IMR-90 (cell line): Measurements from ENCODE around the gene PSPH. TPM values are rescaled to one million over a fixed set of nuclear protein-coding genes. Genes with fewer than 3 reads are reported as not detected.

Source experiments
- ATAC-seq: fragments of 200-7000 bp; cut with Tn5 transposase; 2 replicates; pipeline ENCODE4 v1.9.1; 2020; ENCODE audit warnings: low read depth, mild to moderate bottlenecking, moderate library complexity
- BruUV-seq: library from RNA; stranded (reverse); fragments of 400-500 nt; replicated peaks from 2 replicates; lab custom pipeline; 2021; lab: Mats Ljungman, UMichigan
- CTCF ChIA-PET: fragments of 300-600 bp; formaldehyde crosslinking; extraction: SDS; loops from one replicate; lab custom pipeline; 2021; ENCODE audit warnings: antibody characterized with exemption; lab: Yijun Ruan, JAX
- POLR2A ChIA-PET: fragments of 300-600 bp; sonication (Branson Sonifier 250); formaldehyde crosslinking; loops from one replicate; lab custom pipeline; 2022; ENCODE audit warnings: antibody characterized with exemption; ENCODE audit not compliant: unreplicated experiment; lab: Charles Lee
- DNase-seq: peaks from one replicate; pipeline ENCODE4 v3.0.0; 2013
- H2AFZ ChIP-seq: replicated peaks from 2 replicates; pipeline ENCODE3; 2013; ENCODE audit warnings: low read length, mild to moderate bottlenecking; ENCODE audit not compliant: poor library complexity
- H2AK5ac ChIP-seq: 2 replicates; pipeline ENCODE4 v1.6.1; 2013; ENCODE audit warnings: low read depth, low read length, inconsistent platforms
- H2AK9ac ChIP-seq: replicated peaks from 2 replicates; pipeline ENCODE3; 2013; ENCODE audit warnings: mild to moderate bottlenecking, low read depth, low read length, moderate library complexity; ENCODE audit not compliant: poor library complexity
- H2BK120ac ChIP-seq: 2 replicates; pipeline ENCODE4 v1.6.1; 2013; ENCODE audit warnings: low read depth, low read length, inconsistent platforms
- H2BK15ac ChIP-seq: 3 replicates; pipeline ENCODE4 v1.6.1; 2013; ENCODE audit warnings: low read depth, low read length, inconsistent platforms
- H2BK20ac ChIP-seq: 2 replicates; pipeline ENCODE4 v1.6.1; 2013; ENCODE audit warnings: low read depth, mild to moderate bottlenecking, inconsistent platforms, low read length, moderate library complexity
- H2BK5ac ChIP-seq: 2 replicates; pipeline ENCODE4 v1.6.1; 2013; ENCODE audit warnings: mild to moderate bottlenecking, low read depth, low read length, inconsistent platforms; ENCODE audit not compliant: poor library complexity, severe bottlenecking
- H3K14ac ChIP-seq: replicated peaks from 2 replicates; pipeline ENCODE4 v1.6.1; 2013; ENCODE audit warnings: low read depth, low read length, inconsistent platforms
- H3K18ac ChIP-seq: 2 replicates; pipeline ENCODE4 v1.6.1; 2013; ENCODE audit warnings: low read depth, low read length, control low read depth
- H3K23ac ChIP-seq: 2 replicates; pipeline ENCODE4 v1.6.1; 2013; ENCODE audit warnings: low read depth, low read length, inconsistent platforms
- H3K27ac ChIP-seq: 2 replicates; pipeline ENCODE4 v1.5.1; 2013; ENCODE audit warnings: mild to moderate bottlenecking, control low read depth, low read length; ENCODE audit not compliant: insufficient read depth
- H3K27me3 ChIP-seq: 2 replicates; pipeline ENCODE4 v1.6.1; 2013; ENCODE audit warnings: low read length; ENCODE audit not compliant: control insufficient read depth, insufficient read depth
- H3K36me3 ChIP-seq: 2 replicates; pipeline ENCODE4 v1.6.1; 2013; ENCODE audit warnings: low read length, mixed read lengths; ENCODE audit not compliant: control insufficient read depth, insufficient read depth
- H3K4ac ChIP-seq: 2 replicates; pipeline ENCODE4 v1.6.1; 2013; ENCODE audit warnings: low read depth, low read length, inconsistent platforms
- H3K4me1 ChIP-seq: 2 replicates; pipeline ENCODE4 v1.6.1; 2013; ENCODE audit warnings: low read length, mixed read lengths; ENCODE audit not compliant: control insufficient read depth, insufficient read depth
- H3K4me2 ChIP-seq: 2 replicates; pipeline ENCODE4 v1.6.1; 2013; ENCODE audit warnings: low read depth, mild to moderate bottlenecking, control low read depth, low read length, moderate library complexity
- H3K4me3 ChIP-seq: 2 replicates; pipeline ENCODE4 v1.5.1; 2013; ENCODE audit warnings: low read depth, mild to moderate bottlenecking, control low read depth, low read length, moderate library complexity; ENCODE audit not compliant: insufficient read depth
- H3K56ac ChIP-seq: 2 replicates; pipeline ENCODE4 v1.6.1; 2013; ENCODE audit warnings: low read length, inconsistent platforms; ENCODE audit not compliant: insufficient read depth; ENCODE audit errors: extremely low read depth
- H3K79me1 ChIP-seq, 2 experiments: 2 replicates each; pipeline ENCODE4 v1.6.1; 2013; ENCODE audit warnings: low read length in 2 of 2, inconsistent platforms in 1 of 2, low read depth in 1 of 2
- H3K9ac ChIP-seq: 2 replicates; pipeline ENCODE4 v1.6.1; 2013; ENCODE audit warnings: low read depth, low read length, control low read depth
- H3K9me1 ChIP-seq: 2 replicates; pipeline ENCODE4 v1.6.1; 2013; ENCODE audit warnings: low read length, inconsistent platforms; ENCODE audit not compliant: insufficient read depth
- H3K9me3 ChIP-seq: 2 replicates; pipeline ENCODE4 v1.6.1; 2013; ENCODE audit warnings: low read length; ENCODE audit not compliant: control insufficient read depth, insufficient read depth
- H4K20me1 ChIP-seq: 2 replicates; pipeline ENCODE4 v1.6.1; 2013; ENCODE audit warnings: low read length, inconsistent platforms; ENCODE audit not compliant: insufficient read depth
- H4K5ac ChIP-seq: 2 replicates; pipeline ENCODE4 v1.6.1; 2013; ENCODE audit warnings: mild to moderate bottlenecking, low read depth, low read length, control low read depth
- H4K8ac ChIP-seq, 2 experiments: 2 replicates each; pipeline ENCODE4 v1.6.1; 2013; ENCODE audit warnings: low read depth in 2 of 2, low read length in 2 of 2, control low read depth in 1 of 2, inconsistent platforms in 1 of 2
- H4K91ac ChIP-seq: 2 replicates; pipeline ENCODE4 v1.6.1; 2013; ENCODE audit warnings: low read depth, low read length, inconsistent platforms; ENCODE audit not compliant: insufficient read depth
- BHLHE40 ChIP-seq: fragments of 150-350 bp; IDR thresholded peaks from 2 replicates; pipeline ENCODE4 v1.6.1; 2016; ENCODE audit warnings: mild to moderate bottlenecking, low read depth, low read length
- CEBPB ChIP-seq: IDR thresholded peaks from 2 replicates; pipeline ENCODE4 v1.6.1; 2012; ENCODE audit warnings: low read depth, low read length, improper control_type of control experiment
- CHD1 ChIP-seq: IDR thresholded peaks from 2 replicates; pipeline ENCODE4 v1.6.1; 2012; ENCODE audit warnings: low read depth, low read length, improper control_type of control experiment
- FOS ChIP-seq: fragments of 150-350 bp; IDR thresholded peaks from 2 replicates; pipeline ENCODE4 v1.6.1; 2016; ENCODE audit warnings: low read depth, low read length
- MAFK ChIP-seq: IDR thresholded peaks from 2 replicates; pipeline ENCODE4 v1.6.1; 2012; ENCODE audit warnings: low read depth, low read length, improper control_type of control experiment
- MAZ ChIP-seq: IDR thresholded peaks from 2 replicates; pipeline ENCODE4 v1.6.1; 2012; ENCODE audit warnings: low read depth, mild to moderate bottlenecking, low read length, improper control_type of control experiment, moderate library complexity, borderline replicate concordance
- NFE2L2 ChIP-seq: fragments of 150-350 bp; IDR thresholded peaks from 2 replicates; pipeline ENCODE4 v1.6.1; 2016; ENCODE audit warnings: low read depth, mild to moderate bottlenecking, low read length
- POLR2A ChIP-seq: IDR thresholded peaks from 2 replicates; pipeline ENCODE4 v1.6.1; 2012; ENCODE audit warnings: mild to moderate bottlenecking, low read depth, low read length
- RFX5 ChIP-seq: IDR thresholded peaks from 2 replicates; pipeline ENCODE4 v1.8.0; 2012; ENCODE audit warnings: low read depth, mild to moderate bottlenecking, low read length, moderate library complexity
- SMC3 ChIP-seq: fragments of 150-350 bp; IDR thresholded peaks from 2 replicates; pipeline ENCODE4 v1.6.1; 2016; ENCODE audit warnings: low read depth, mild to moderate bottlenecking, antibody characterized with exemption, low read length, moderate library complexity
- WGBS, 2 experiments: methylation state at CpG; one replicate each; pipeline versions ENCODE4 v1.1.5 to v1.1.7; 2013; ENCODE audit warnings: missing lambda C conversion rate in 2 of 2; ENCODE audit not compliant: insufficient read length in 1 of 2; ENCODE audit errors: extremely low coverage in 2 of 2; 5-methylcytosine and 5-hydroxymethylcytosine counted together
- dilution Hi-C: fragments of 300-500 bp; cut with HindIII; formaldehyde crosslinking; loops from one replicate; pipeline ENCODE4 v1.14.3; 2018; ENCODE audit warnings: low sequenced_read_pairs; ENCODE audit not compliant: unreplicated experiment
- in situ Hi-C: fragments of 300-500 bp; cut with MboI; formaldehyde crosslinking; loops from 3 replicates; pipeline ENCODE4 v1.14.3; 2019; ENCODE audit warnings: low sequenced_read_pairs, inconsistent platforms, mixed read lengths
- intact Hi-C: fragments of 100-400 bp; cut with micrococcal nuclease; formaldehyde crosslinking; loops from 2 replicates; pipeline ENCODE4 v1.10.0; 2022
- polyA plus RNA-seq, 3 experiments: library from polyadenylated mRNA; depleted of rRNA; stranded (reverse); fragments of >200 nt; gene quantifications; 2 replicates each; pipeline ENCODE4 v1.2.3, GENCODE V29; 2012; ENCODE audit warnings: low replicate concordance in 1 of 3
- total RNA-seq: library from RNA; depleted of rRNA; stranded (reverse); fragments of >200 nt; gene quantifications from 2 replicates; pipeline ENCODE4 v1.2.3, GENCODE V29; 2012
- TF ChIP-seq, protein P1 (sequence below): fragments of 150-350 bp; IDR thresholded peaks from 2 replicates; pipeline ENCODE4 v1.6.1; 2016; ENCODE audit warnings: low read depth, mild to moderate bottlenecking, low read length, moderate library complexity, borderline replicate concordance
- TF ChIP-seq, protein P2 (sequence below): conservative IDR thresholded peaks from 2 replicates; pipeline ENCODE4 v1.5.1; 2012; ENCODE audit warnings: mild to moderate bottlenecking, low read depth, low read length, improper control_type of control experiment
- TF ChIP-seq, protein P3 (sequence below): fragments of 150-350 bp; IDR thresholded peaks from 2 replicates; pipeline ENCODE4 v1.6.1; 2017; ENCODE audit warnings: mild to moderate bottlenecking, antibody characterized with exemption, low read length, low read depth

The PSPH gene
- total and polyA plus RNA-seq, 2 of the 4 experiments (the other 2 are of a cell fraction) = 31.8 to 48.4 TPM

DNA sequence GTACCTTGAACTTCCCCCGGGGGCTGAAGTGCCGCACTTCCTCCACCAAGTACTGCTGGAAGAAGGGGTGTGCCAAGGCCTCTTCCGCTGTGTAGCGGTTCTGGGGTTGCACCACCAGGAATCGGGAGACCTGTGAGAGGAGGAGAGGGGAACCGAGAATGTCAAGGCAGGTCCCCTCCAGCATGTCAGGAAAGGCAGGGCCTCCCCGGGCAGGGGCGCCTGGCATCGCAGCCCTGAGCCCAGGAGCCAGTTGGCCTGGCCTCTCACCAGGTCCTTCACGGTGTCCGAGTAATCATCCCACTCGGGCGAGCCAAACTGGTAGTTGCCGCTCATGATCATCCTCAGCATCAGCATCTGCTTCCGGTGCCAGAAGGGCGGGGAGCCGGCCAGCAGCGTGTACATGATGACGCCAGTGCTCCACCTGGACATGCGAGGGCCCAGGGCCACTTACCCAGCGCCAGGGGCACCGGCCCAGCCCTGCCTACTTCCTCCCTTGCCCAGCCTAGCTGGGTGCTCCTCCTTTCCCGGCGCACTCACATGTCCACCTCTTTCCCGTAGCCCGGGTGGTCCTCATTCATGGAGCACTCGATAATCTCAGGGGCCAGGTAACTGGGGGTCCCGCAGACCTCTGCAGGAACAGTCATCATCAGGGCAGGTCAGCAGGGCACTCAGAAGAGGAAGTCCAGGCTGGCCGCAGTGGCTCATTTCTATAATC, 30.5 kb upstream of the PSPH start:
- no peak for ATAC-seq

More for the DNA sequence above, 30.5 kb upstream of the PSPH start:
- no peak overlapping the region for H3K4me2 ChIP-seq
- no peaks in the 10 kb centered on the region for H3K9me3 ChIP-seq
- BruUV-seq = no TSS peak
- H4K8ac ChIP-seq = no peak overlapping the region
- no peak overlapping the region for H3K4ac ChIP-seq
- H3K9ac ChIP-seq = no peak overlapping the region
- H3K56ac ChIP-seq = no peak overlapping the region
- peaks cover 7% of the 10 kb centered on the region for H3K4me1 ChIP-seq
- no peak overlapping the region for H2AK9ac ChIP-seq
- dilution Hi-C loops = no loop called here
- no peak for DNase-seq
- no peak overlapping the region for H3K18ac ChIP-seq
- POLR2A ChIA-PET = no interaction called here
- H3K23ac ChIP-seq = no peak overlapping the region
- no peak for TF ChIP-seq SMC3
- TF ChIP-seq NFE2L2 = no peak
- no peak for TF ChIP-seq POLR2A
- TF ChIP-seq CEBPB = no peak
- no peak for TF ChIP-seq MAZ
- TF ChIP-seq RFX5 = no peak
- TF ChIP-seq, protein P1, sequence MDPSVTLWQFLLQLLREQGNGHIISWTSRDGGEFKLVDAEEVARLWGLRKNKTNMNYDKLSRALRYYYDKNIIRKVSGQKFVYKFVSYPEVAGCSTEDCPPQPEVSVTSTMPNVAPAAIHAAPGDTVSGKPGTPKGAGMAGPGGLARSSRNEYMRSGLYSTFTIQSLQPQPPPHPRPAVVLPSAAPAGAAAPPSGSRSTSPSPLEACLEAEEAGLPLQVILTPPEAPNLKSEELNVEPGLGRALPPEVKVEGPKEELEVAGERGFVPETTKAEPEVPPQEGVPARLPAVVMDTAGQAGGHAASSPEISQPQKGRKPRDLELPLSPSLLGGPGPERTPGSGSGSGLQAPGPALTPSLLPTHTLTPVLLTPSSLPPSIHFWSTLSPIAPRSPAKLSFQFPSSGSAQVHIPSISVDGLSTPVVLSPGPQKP = no peak
- TF ChIP-seq, protein P2, sequence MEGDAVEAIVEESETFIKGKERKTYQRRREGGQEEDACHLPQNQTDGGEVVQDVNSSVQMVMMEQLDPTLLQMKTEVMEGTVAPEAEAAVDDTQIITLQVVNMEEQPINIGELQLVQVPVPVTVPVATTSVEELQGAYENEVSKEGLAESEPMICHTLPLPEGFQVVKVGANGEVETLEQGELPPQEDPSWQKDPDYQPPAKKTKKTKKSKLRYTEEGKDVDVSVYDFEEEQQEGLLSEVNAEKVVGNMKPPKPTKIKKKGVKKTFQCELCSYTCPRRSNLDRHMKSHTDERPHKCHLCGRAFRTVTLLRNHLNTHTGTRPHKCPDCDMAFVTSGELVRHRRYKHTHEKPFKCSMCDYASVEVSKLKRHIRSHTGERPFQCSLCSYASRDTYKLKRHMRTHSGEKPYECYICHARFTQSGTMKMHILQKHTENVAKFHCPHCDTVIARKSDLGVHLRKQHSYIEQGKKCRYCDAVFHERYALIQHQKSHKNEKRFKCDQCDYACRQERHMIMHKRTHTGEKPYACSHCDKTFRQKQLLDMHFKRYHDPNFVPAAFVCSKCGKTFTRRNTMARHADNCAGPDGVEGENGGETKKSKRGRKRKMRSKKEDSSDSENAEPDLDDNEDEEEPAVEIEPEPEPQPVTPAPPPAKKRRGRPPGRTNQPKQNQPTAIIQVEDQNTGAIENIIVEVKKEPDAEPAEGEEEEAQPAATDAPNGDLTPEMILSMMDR = no peak
- TF ChIP-seq FOS = no peak
- TF ChIP-seq CHD1 = no peak
- no peak for TF ChIP-seq BHLHE40
- TF ChIP-seq MAFK = no peak
- TF ChIP-seq, protein P3, sequence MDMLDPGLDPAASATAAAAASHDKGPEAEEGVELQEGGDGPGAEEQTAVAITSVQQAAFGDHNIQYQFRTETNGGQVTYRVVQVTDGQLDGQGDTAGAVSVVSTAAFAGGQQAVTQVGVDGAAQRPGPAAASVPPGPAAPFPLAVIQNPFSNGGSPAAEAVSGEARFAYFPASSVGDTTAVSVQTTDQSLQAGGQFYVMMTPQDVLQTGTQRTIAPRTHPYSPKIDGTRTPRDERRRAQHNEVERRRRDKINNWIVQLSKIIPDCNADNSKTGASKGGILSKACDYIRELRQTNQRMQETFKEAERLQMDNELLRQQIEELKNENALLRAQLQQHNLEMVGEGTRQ = no peak
- H4K5ac ChIP-seq = no peak overlapping the region
- no peak overlapping the region for H3K27ac ChIP-seq
- intact Hi-C loops = no loop called here
- H4K20me1 ChIP-seq = no peaks in the 10 kb centered on the region
- no peak overlapping the region for H3K4me3 ChIP-seq
- H3K9me1 ChIP-seq = 0 out of 2 replicates have a peak, but pooled peaks cover 3% of the 10 kb centered on the region
- CTCF ChIA-PET = no interaction called here
- peaks cover 23% of the 10 kb centered on the region; the same call in 1 of the 2 replicates for H3K36me3 ChIP-seq
- WGBS, 2 experiments = 95% methylated on average over 25 of the region's 29 CpGs; no CpG with 5 or more reads in 1 of the 2 experiments
- H2BK20ac ChIP-seq = no peak overlapping the region
- H3K14ac ChIP-seq = no peak overlapping the region
- H3K79me1 ChIP-seq = 0 out of 4 replicates have a peak, but pooled peaks cover 0 to 3% of the 10 kb centered on the region in 2 experiments
- H4K91ac ChIP-seq = no peak overlapping the region
- no peak overlapping the region for H2BK5ac ChIP-seq
- H2BK15ac ChIP-seq = no peak overlapping the region
- H2AK5ac ChIP-seq = no peak overlapping the region
- no peak overlapping the region for H2BK120ac ChIP-seq
- H2AFZ ChIP-seq = no peak overlapping the region
- H3K27me3 ChIP-seq = no peaks in the 10 kb centered on the region
- in situ Hi-C loops = loop anchor here (25.0 kb wide), 2 partner anchors 794 to 1319 kb away; partner anchors contain the start of gene SEC61G
